SU-DHL-6 (cell line): ENCODE data around the gene AFF4.
"Not testable (repeated sequence)": the region's sequence is repeated elsewhere in the genome, so short reads cannot be mapped to it uniquely, and the experiment has no call there.

Experiments used
- H2AFZ ChIP-seq: fragments of 200-600 bp; sonication (generic); 2 replicates; pipeline ENCODE4 v1.6.1; 2014; ENCODE audit warnings: low read depth, mild to moderate bottlenecking, moderate library complexity, mixed read lengths, antibody characterized with exemption, low read length; ENCODE audit not compliant: severe bottlenecking
- H3F3A ChIP-seq: fragments of 200-600 bp; shearing (Covaris generic); 2 replicates; pipeline ENCODE4 v1.6.0; 2016; ENCODE audit warnings: antibody characterized with exemption, mild to moderate bottlenecking; ENCODE audit not compliant: insufficient read depth
- H3K27ac ChIP-seq: fragments of 200-600 bp; sonication (generic); 2 replicates; pipeline ENCODE4 v1.5.1; 2016; ENCODE audit warnings: low read depth, mild to moderate bottlenecking, low read length, moderate library complexity, mixed read lengths
- H3K27me3 ChIP-seq: fragments of 200-600 bp; sonication (generic), shearing (Covaris generic); 2 replicates; pipeline ENCODE4 v1.6.0; 2014; ENCODE audit warnings: mild to moderate bottlenecking, low read length
- H3K36me3 ChIP-seq: fragments of 200-600 bp; sonication (generic); 2 replicates; pipeline ENCODE4 v1.6.1; 2014; ENCODE audit warnings: mild to moderate bottlenecking, low read length, mixed read lengths
- H3K4me2 ChIP-seq: fragments of 300-600, 200-600 bp; shearing (Covaris generic), sonication (generic); 2 replicates; pipeline ENCODE4 v1.6.0; 2014; ENCODE audit warnings: low read length, low read depth, mild to moderate bottlenecking; ENCODE audit not compliant: poor library complexity, severe bottlenecking
- H3K4me3 ChIP-seq: fragments of 200-600 bp; sonication (generic); 2 replicates; pipeline ENCODE4 v1.5.1; 2014; ENCODE audit warnings: antibody characterized with exemption, low read length, mild to moderate bottlenecking, mixed read lengths; ENCODE audit not compliant: insufficient read depth, poor library complexity, severe bottlenecking
- H3K79me2 ChIP-seq: fragments of 200-600 bp; sonication (generic); 2 replicates; pipeline ENCODE4 v1.6.1; 2014; ENCODE audit warnings: mild to moderate bottlenecking, low read length, moderate library complexity; ENCODE audit not compliant: insufficient read depth
- H3K9ac ChIP-seq: fragments of 200-600 bp; sonication (generic); 2 replicates; pipeline ENCODE4 v1.7.0; 2014; ENCODE audit warnings: mild to moderate bottlenecking, low read length
- H3K9me2 ChIP-seq: fragments of 200-600 bp; sonication (generic); replicated peaks from 2 replicates; pipeline ENCODE4 v1.6.1; 2014; ENCODE audit warnings: low read length; ENCODE audit not compliant: insufficient read depth
- H3K9me3 ChIP-seq: fragments of 200-600 bp; sonication (generic); 2 replicates; pipeline ENCODE4 v1.6.1; 2014; ENCODE audit warnings: low read length, mixed read lengths; ENCODE audit not compliant: insufficient read depth
- H4K20me1 ChIP-seq: fragments of 200-600 bp; sonication (generic); 2 replicates; pipeline ENCODE4 v1.6.1; 2014; ENCODE audit warnings: low read depth, mild to moderate bottlenecking, antibody characterized with exemption, low read length, moderate library complexity, mixed read lengths
- EZH2phosphoT487 ChIP-seq: fragments of 200-600 bp; sonication (generic), shearing (Covaris generic); conservative IDR thresholded peaks from 2 replicates; pipeline ENCODE4 v1.6.1; 2018; ENCODE audit warnings: mild to moderate bottlenecking, antibody characterized with exemption, low read length, moderate library complexity, mixed read lengths
- TF ChIP-seq, protein P1 (sequence below): fragments of 200-600 bp; sonication (generic); IDR thresholded peaks from one replicate; pipeline ENCODE4 v1.5.1; 2017; ENCODE audit warnings: antibody characterized with exemption, mild to moderate bottlenecking, low read length, moderate library complexity; ENCODE audit not compliant: insufficient read depth, poor library complexity, severe bottlenecking

Gene AFF4

GRCh38 chr5:132856011-132856410 lies 107.4 kb downstream of the AFF4 start:
- H3K4me3 ChIP-seq: no peak overlapping the region

GRCh38 chr5:132854992-132855391 lies 108.4 kb downstream of the AFF4 start:
- not testable (repeated sequence) for H3F3A ChIP-seq, H3K9me2 ChIP-seq, H3K9ac ChIP-seq, H3K4me3 ChIP-seq, H3K9me3 ChIP-seq, H3K79me2 ChIP-seq, H2AFZ ChIP-seq, H3K36me3 ChIP-seq, H3K27ac ChIP-seq, H4K20me1 ChIP-seq, H3K27me3 ChIP-seq, H3K4me2 ChIP-seq

More at GRCh38 chr5:132856011-132856410, 107.4 kb downstream of the AFF4 start:
- no peak overlapping the region for H3K9ac ChIP-seq
- H3F3A ChIP-seq: no peaks in the 10 kb centered on the region
- no peaks in the 10 kb centered on the region for H3K9me3 ChIP-seq
- no peaks in the 10 kb centered on the region for H3K79me2 ChIP-seq
- TF ChIP-seq, protein P1, sequence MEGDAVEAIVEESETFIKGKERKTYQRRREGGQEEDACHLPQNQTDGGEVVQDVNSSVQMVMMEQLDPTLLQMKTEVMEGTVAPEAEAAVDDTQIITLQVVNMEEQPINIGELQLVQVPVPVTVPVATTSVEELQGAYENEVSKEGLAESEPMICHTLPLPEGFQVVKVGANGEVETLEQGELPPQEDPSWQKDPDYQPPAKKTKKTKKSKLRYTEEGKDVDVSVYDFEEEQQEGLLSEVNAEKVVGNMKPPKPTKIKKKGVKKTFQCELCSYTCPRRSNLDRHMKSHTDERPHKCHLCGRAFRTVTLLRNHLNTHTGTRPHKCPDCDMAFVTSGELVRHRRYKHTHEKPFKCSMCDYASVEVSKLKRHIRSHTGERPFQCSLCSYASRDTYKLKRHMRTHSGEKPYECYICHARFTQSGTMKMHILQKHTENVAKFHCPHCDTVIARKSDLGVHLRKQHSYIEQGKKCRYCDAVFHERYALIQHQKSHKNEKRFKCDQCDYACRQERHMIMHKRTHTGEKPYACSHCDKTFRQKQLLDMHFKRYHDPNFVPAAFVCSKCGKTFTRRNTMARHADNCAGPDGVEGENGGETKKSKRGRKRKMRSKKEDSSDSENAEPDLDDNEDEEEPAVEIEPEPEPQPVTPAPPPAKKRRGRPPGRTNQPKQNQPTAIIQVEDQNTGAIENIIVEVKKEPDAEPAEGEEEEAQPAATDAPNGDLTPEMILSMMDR: no peak
- no peak for TF ChIP-seq EZH2phosphoT487
- no peaks in the 10 kb centered on the region for H4K20me1 ChIP-seq
- H3K9me2 ChIP-seq: no peaks in the 10 kb centered on the region
- no peak overlapping the region for H2AFZ ChIP-seq
- H3K27ac ChIP-seq: no peak overlapping the region
- H3K4me2 ChIP-seq: no peak overlapping the region
- H3K36me3 ChIP-seq: no peaks in the 10 kb centered on the region
- no peaks in the 10 kb centered on the region for H3K27me3 ChIP-seq

- H4K20me1 ChIP-seq: no peaks in the 10 kb centered on the region
- H3K27me3 ChIP-seq: no peaks in the 10 kb centered on the region
- no peaks in the 10 kb centered on the region for H3F3A ChIP-seq
- no peaks in the 10 kb centered on the region for H3K79me2 ChIP-seq
- H3K4me3 ChIP-seq: no peak overlapping the region
- H3K9me2 ChIP-seq: no peaks in the 10 kb centered on the region
- no peak overlapping the region for H3K27ac ChIP-seq
- H3K9me3 ChIP-seq: no peaks in the 10 kb centered on the region
- H3K9ac ChIP-seq: no peak overlapping the region
- H3K36me3 ChIP-seq: no peaks in the 10 kb centered on the region
- no peak overlapping the region for H2AFZ ChIP-seq
- TF ChIP-seq, protein P1: no peak
- TF ChIP-seq EZH2phosphoT487: no peak
- no peak overlapping the region for H3K4me2 ChIP-seq
Measured at GRCh38 chr5:132854301-132854700, 109.1 kb downstream of the AFF4 start.

- Histone ChIP-seq H3K9me3 (no peaks in the 10 kb centered on the region), H3K9ac (no peak overlapping the region), H3K27ac (no peak overlapping the region), H4K20me1 (no peaks in the 10 kb centered on the region), H3K4me3 (no peak overlapping the region), H3K4me2 (no peak overlapping the region), H3K79me2 (no peaks in the 10 kb centered on the region), H3K36me3 (no peaks in the 10 kb centered on the region), H2AFZ (no peak overlapping the region), H3F3A (no peaks in the 10 kb centered on the region), H3K9me2 (no peaks in the 10 kb centered on the region), H3K27me3 (no peaks in the 10 kb centered on the region)
- TF ChIP-seq, protein P1: no peak
- TF ChIP-seq EZH2phosphoT487: no peak
Measured at GRCh38 chr5:132853790-132854189, 109.6 kb downstream of the AFF4 start.
